Osteocyte (in vitro differentiated cells): ENCODE results near the gene GCN1. TPM values are rescaled to one million over a fixed set of nuclear protein-coding genes. Genes with fewer than 3 reads are reported as not detected.

Experiments used
- DNase-seq: peaks from one replicate; pipeline ENCODE4 v3.0.0; 2021; ENCODE audit warnings: mixed read lengths; ENCODE audit not compliant: unreplicated experiment; ENCODE audit errors: extremely low spot score
- H3K27ac Mint-ChIP-seq: one replicate; pipeline ENCODE4 v1.8.0; 2021; ENCODE audit warnings: mild to moderate bottlenecking, mixed read lengths; ENCODE audit not compliant: unreplicated experiment
- H3K27me3 Mint-ChIP-seq: one replicate; pipeline ENCODE4 v1.8.0; 2021; ENCODE audit warnings: mixed read lengths; ENCODE audit not compliant: unreplicated experiment
- H3K36me3 Mint-ChIP-seq: one replicate; pipeline ENCODE4 v1.8.0; 2021; ENCODE audit warnings: mixed read lengths; ENCODE audit not compliant: unreplicated experiment
- H3K4me1 Mint-ChIP-seq: one replicate; pipeline ENCODE4 v1.8.0; 2021; ENCODE audit warnings: mixed read lengths; ENCODE audit not compliant: unreplicated experiment
- H3K4me3 Mint-ChIP-seq: one replicate; pipeline ENCODE4 v1.8.0; 2021; ENCODE audit warnings: mild to moderate bottlenecking, moderate library complexity, mixed read lengths; ENCODE audit not compliant: unreplicated experiment
- H3K9me3 Mint-ChIP-seq: one replicate; pipeline ENCODE4 v1.8.0; 2021; ENCODE audit warnings: mixed read lengths; ENCODE audit not compliant: unreplicated experiment
- CTCF ChIP-seq: fragments of 200-600 bp; sonication (generic); IDR thresholded peaks from 2 replicates; pipeline ENCODE4 v1.5.0; 2021; ENCODE audit warnings: antibody characterized with exemption, mild to moderate bottlenecking, moderate library complexity
- total RNA-seq: library from RNA; stranded (reverse); gene quantifications from 2 replicates; pipeline ENCODE4 v1.2.1, GENCODE V29; 2021

The GCN1 gene
- total RNA-seq, 1 donor from 2014 or later, result 115 TPM

GRCh38 chr12:120159509-120160237 is 34.8 kb downstream of the GCN1 start:
- Mint-ChIP-seq H3K4me3 (no peak overlapping the region), H3K36me3 (peaks cover 59% of the 10 kb centered on the region), H3K27me3 (no peaks in the 10 kb centered on the region), H3K9me3 (no peaks in the 10 kb centered on the region), H3K4me1 (no peaks in the 10 kb centered on the region), H3K27ac (no peak overlapping the region)
- DNase-seq, result no peak
- no peak for TF ChIP-seq CTCF

- Mint-ChIP-seq H3K27me3 (no peaks in the 10 kb centered on the region), H3K27ac (no peak overlapping the region), H3K36me3 (peaks cover 61% of the 10 kb centered on the region)
These were observed 36.2 kb downstream of the GCN1 start for GRCh38 chr12:120158351-120158750.

DNA sequence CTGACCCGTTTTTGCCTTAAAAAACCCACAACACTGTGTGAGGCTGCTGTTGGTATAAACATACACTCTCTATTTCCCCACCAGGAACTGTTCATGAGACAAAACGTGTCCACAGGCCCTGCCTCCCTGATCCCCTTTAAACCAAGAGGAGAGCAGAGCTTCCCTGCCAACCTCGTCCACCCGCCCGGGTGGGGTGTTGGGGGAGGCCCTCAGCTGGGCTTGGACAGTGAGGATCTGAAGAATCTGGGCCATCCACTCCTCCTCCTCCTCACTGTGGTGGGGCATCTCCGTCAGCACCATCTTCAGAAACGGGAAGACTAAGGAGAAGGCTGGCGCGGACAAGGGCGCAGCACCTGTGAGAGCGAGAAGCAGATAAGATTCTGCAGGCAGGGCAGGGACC is 36.8 kb downstream of the GCN1 start:
- H3K4me3 Mint-ChIP-seq, result no peak overlapping the region
- no peaks in the 10 kb centered on the region for H3K27me3 Mint-ChIP-seq
- H3K9me3 Mint-ChIP-seq, result no peaks in the 10 kb centered on the region
- H3K36me3 Mint-ChIP-seq, result peaks cover 63% of the 10 kb centered on the region
- no peaks in the 10 kb centered on the region for H3K4me1 Mint-ChIP-seq
- TF ChIP-seq CTCF, result no peak
- no peak for DNase-seq
- H3K27ac Mint-ChIP-seq, result no peak overlapping the region

More at GRCh38 chr12:120158351-120158750, 36.2 kb downstream of the GCN1 start:
- H3K4me1 Mint-ChIP-seq, result no peaks in the 10 kb centered on the region
- TF ChIP-seq CTCF, result no peak
- H3K9me3 Mint-ChIP-seq, result no peaks in the 10 kb centered on the region
- no peak for DNase-seq
- no peak overlapping the region for H3K4me3 Mint-ChIP-seq

- DNase-seq, result no peak
- H3K9me3 Mint-ChIP-seq, result no peaks in the 10 kb centered on the region
- TF ChIP-seq CTCF, result no peak
- no peaks in the 10 kb centered on the region for H3K27me3 Mint-ChIP-seq
- H3K4me3 Mint-ChIP-seq, result no peak overlapping the region
- H3K36me3 Mint-ChIP-seq, result peaks cover 57% of the 10 kb centered on the region
- H3K27ac Mint-ChIP-seq, result no peak overlapping the region
- no peaks in the 10 kb centered on the region for H3K4me1 Mint-ChIP-seq
These were observed 37.9 kb downstream of the GCN1 start for GRCh38 chr12:120156315-120157259.

DNA sequence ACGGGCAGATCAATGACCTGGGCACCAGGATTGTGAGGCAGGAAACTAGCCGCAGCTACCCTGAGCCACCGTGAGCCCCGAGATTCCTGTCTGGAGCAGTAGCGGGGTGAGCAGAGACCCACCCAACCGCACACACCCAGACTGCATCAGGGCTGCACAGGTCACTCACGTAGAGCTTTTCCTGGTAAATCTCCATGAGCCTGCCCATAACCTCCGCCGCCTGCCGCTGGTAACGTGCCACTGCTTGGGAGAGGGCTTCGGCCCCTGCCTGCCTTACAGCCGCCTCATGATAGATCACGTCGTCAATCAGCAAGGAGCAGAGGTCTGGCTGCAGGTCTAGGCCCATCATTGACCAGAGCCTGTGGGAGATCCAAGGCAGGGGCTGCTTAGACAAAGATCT is 39.4 kb downstream of the GCN1 start:
- Mint-ChIP-seq H3K9me3 (no peaks in the 10 kb centered on the region), H3K27ac (no peak overlapping the region), H3K27me3 (no peaks in the 10 kb centered on the region), H3K4me3 (no peak overlapping the region), H3K36me3 (peaks cover 44% of the 10 kb centered on the region), H3K4me1 (no peaks in the 10 kb centered on the region)
- no peak for DNase-seq
- no peak for TF ChIP-seq CTCF
